ENCODE measurements around the gene RALGDS. TPM values are rescaled to one million over a fixed set of nuclear protein-coding genes. Genes with fewer than 3 reads are reported as not detected.

RALGDS gene
- total and polyA plus RNA-seq, 9 of the 15 experiments (the other 6 are each of a cell fraction or from before 2014, with no cell fraction given), result 0.75 to 43.3 (median 27.1) TPM

DNA sequence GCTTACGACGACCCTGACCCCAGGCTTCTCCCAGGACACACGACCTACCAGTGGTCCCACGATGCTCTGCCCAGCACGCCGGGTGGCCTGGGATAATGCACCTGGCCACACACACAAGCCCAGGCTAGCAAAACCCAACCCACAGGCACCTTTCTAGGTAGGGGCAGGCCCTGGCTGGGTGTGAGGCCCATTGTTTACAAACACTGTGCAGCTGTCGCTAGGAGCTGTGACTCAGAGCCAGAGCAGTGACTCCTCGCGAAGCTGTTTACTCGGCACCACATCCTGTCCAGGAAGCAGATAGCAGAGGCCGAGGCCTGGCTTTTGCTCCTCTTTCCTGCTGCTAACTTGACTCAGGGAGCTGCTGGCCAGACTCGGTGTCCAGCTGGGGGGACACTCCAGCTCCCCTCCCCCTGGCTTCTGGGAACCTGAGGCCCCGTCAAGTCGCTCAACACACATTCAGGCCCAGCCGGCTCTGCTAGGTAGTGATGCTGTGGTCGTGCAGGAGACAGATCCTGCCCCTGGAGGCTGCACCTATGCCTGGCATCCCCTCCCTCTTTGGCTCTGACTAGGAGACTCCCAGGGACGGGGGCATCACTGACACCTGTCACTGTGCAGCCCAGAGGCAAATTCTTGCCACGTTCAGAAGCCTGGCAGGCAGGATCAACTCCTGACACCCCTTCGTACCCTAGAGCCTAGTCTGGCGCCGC, 12.8 kb upstream of the RALGDS start (continued):
- TF ChIP-seq, protein P1, sequence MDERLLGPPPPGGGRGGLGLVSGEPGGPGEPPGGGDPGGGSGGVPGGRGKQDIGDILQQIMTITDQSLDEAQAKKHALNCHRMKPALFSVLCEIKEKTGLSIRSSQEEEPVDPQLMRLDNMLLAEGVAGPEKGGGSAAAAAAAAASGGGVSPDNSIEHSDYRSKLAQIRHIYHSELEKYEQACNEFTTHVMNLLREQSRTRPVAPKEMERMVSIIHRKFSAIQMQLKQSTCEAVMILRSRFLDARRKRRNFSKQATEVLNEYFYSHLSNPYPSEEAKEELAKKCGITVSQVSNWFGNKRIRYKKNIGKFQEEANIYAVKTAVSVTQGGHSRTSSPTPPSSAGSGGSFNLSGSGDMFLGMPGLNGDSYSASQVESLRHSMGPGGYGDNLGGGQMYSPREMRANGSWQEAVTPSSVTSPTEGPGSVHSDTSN (CRISPR knock-in tag; IDR thresholded peaks at IDR 0.05; ENCODE audit: low read depth), result no peak
- TF ChIP-seq, protein P1 (tag; conservative IDR thresholded peaks at IDR 0.05; ENCODE audit: low read depth), result no peak
- TF ChIP-seq DLX4 (CRISPR knock-in tag; IDR thresholded peaks at IDR 0.05) (no peak), HNRNPL (IDR thresholded peaks at IDR 0.05; ENCODE audit: low read depth, low read length) (no peak), KLF1 (tag; IDR thresholded peaks at IDR 0.05) (no peak), ZNF583 (CRISPR knock-in tag; IDR thresholded peaks at IDR 0.05) (no peak), MYBL2 (IDR thresholded peaks at IDR 0.05; ENCODE audit: low read depth) (no peak), MYBL2 (CRISPR knock-in tag; IDR thresholded peaks at IDR 0.05; ENCODE audit: borderline replicate concordance) (no peak), ZFX (CRISPR knock-in tag; IDR thresholded peaks at IDR 0.05) (peak; percentile 96), ZNF444 (CRISPR knock-in tag; IDR thresholded peaks at IDR 0.05) (no peak), MAFG (tag; conservative IDR thresholded peaks at IDR 0.05) (no peak), CXXC5 (CRISPR knock-in tag; IDR thresholded peaks at IDR 0.05) (peak; percentile 53; the same call in 1 of the 2 replicates), EP300 (IDR thresholded peaks at IDR 0.05; ENCODE audit: low read length) (peak; percentile 85), MAZ (CRISPR knock-in tag; conservative IDR thresholded peaks at IDR 0.05 in 1 of 2, IDR thresholded peaks at IDR 0.05 in 1 of 2) (peak; percentile 38 to 65; a peak in 2 of 4 replicates), CBFA2T3 (IDR thresholded peaks at IDR 0.05) (peak; percentile 70)
- TF ChIP-seq, protein P2, sequence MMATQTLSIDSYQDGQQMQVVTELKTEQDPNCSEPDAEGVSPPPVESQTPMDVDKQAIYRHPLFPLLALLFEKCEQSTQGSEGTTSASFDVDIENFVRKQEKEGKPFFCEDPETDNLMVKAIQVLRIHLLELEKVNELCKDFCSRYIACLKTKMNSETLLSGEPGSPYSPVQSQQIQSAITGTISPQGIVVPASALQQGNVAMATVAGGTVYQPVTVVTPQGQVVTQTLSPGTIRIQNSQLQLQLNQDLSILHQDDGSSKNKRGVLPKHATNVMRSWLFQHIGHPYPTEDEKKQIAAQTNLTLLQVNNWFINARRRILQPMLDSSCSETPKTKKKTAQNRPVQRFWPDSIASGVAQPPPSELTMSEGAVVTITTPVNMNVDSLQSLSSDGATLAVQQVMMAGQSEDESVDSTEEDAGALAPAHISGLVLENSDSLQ (IDR thresholded peaks at IDR 0.05), result peak; percentile 9; the same call in 1 of the 2 replicates
- TF ChIP-seq, protein P3, sequence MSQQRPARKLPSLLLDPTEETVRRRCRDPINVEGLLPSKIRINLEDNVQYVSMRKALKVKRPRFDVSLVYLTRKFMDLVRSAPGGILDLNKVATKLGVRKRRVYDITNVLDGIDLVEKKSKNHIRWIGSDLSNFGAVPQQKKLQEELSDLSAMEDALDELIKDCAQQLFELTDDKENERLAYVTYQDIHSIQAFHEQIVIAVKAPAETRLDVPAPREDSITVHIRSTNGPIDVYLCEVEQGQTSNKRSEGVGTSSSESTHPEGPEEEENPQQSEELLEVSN (IDR thresholded peaks at IDR 0.05; ENCODE audit: borderline replicate concordance in 1 of 2, extremely low read depth in 1 of 2, insufficient read depth in 1 of 2, insufficient read length in 1 of 2, low read depth in 1 of 2, low read length in 1 of 2, poor library complexity in 1 of 2, severe bottlenecking in 1 of 2), result peak in 1 of 2 experiments; percentile 56
- TF ChIP-seq, protein P4, sequence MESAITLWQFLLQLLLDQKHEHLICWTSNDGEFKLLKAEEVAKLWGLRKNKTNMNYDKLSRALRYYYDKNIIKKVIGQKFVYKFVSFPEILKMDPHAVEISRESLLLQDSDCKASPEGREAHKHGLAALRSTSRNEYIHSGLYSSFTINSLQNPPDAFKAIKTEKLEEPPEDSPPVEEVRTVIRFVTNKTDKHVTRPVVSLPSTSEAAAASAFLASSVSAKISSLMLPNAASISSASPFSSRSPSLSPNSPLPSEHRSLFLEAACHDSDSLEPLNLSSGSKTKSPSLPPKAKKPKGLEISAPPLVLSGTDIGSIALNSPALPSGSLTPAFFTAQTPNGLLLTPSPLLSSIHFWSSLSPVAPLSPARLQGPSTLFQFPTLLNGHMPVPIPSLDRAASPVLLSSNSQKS (CRISPR knock-in tag; IDR thresholded peaks at IDR 0.05), result no peak
- TF ChIP-seq, protein P5, sequence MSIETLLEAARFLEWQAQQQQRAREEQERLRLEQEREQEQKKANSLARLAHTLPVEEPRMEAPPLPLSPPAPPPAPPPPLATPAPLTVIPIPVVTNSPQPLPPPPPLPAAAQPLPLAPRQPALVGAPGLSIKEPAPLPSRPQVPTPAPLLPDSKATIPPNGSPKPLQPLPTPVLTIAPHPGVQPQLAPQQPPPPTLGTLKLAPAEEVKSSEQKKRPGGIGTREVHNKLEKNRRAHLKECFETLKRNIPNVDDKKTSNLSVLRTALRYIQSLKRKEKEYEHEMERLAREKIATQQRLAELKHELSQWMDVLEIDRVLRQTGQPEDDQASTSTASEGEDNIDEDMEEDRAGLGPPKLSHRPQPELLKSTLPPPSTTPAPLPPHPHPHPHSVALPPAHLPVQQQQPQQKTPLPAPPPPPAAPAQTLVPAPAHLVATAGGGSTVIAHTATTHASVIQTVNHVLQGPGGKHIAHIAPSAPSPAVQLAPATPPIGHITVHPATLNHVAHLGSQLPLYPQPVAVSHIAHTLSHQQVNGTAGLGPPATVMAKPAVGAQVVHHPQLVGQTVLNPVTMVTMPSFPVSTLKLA (conservative IDR thresholded peaks at IDR 0.05), result peak; percentile 84 to 94
